ENCODE measurements around the gene DLGAP4. TPM values are rescaled to one million over a fixed set of nuclear protein-coding genes. Genes with fewer than 3 reads are reported as not detected.
A peak's percentile ranks its signal among the peaks of the same experiment; 100 is the strongest.

DLGAP4 gene
- total RNA-seq, 1 experiment from 2014 or later = 80.3 TPM

GRCh38 chr20:36523341-36523740 is 217.2 kb downstream of the DLGAP4 start:
- Mint-ChIP-seq H3K27me3 (ENCODE audit: insufficient read depth, unreplicated experiment) (no peaks in the 10 kb centered on the region), H3K36me3 (ENCODE audit: insufficient read depth, unreplicated experiment) (peaks cover 60% of the 10 kb centered on the region), H3K9me3 (ENCODE audit: unreplicated experiment) (no peaks in the 10 kb centered on the region), H3K4me3 (ENCODE audit: unreplicated experiment) (no peak overlapping the region), H3K27ac (ENCODE audit: low read depth, unreplicated experiment) (no peak overlapping the region), H3K4me1 (ENCODE audit: insufficient read depth, unreplicated experiment) (peaks cover 5% of the 10 kb centered on the region)
- DNase-seq (ENCODE audit: unreplicated experiment) = no peak
- BruUV-seq (replicated peaks) = no TSS peak
- POLR2A ChIA-PET = interaction anchor here (0.6 to 1.0 kb wide), 2 partner anchors 9 to 16 kb away, joined by 3 read pairs; no protein-coding TSS in a partner anchor
- intact Hi-C loops (cut with micrococcal nuclease) = no loop called here
- CTCF ChIA-PET = no interaction called here
- TF ChIP-seq CTCF (IDR thresholded peaks at IDR 0.05; ENCODE audit: unreplicated experiment) = no peak

GRCh38 chr20:36525620-36526365 is 219.7 kb downstream of the DLGAP4 start:
- H3K36me3 Mint-ChIP-seq (ENCODE audit: insufficient read depth, unreplicated experiment) = peaks cover 56% of the 10 kb centered on the region

GRCh38 chr20:36526521-36527011 is 220.4 kb downstream of the DLGAP4 start:
- Mint-ChIP-seq H3K4me3 (ENCODE audit: unreplicated experiment) (no peak overlapping the region), H3K4me1 (ENCODE audit: insufficient read depth, unreplicated experiment) (no peaks in the 10 kb centered on the region), H3K36me3 (ENCODE audit: insufficient read depth, unreplicated experiment) (peaks cover 54% of the 10 kb centered on the region), H3K9me3 (ENCODE audit: unreplicated experiment) (no peaks in the 10 kb centered on the region), H3K27me3 (ENCODE audit: insufficient read depth, unreplicated experiment) (no peaks in the 10 kb centered on the region), H3K27ac (ENCODE audit: low read depth, unreplicated experiment) (no peak overlapping the region)
- ChIA-PET POLR2A (no interaction called here), CTCF (interaction anchor here (0.6 to 0.8 kb wide), 2 partner anchors 105 to 228 kb away, joined by 3 read pairs; no protein-coding TSS in a partner anchor)
- DNase-seq (ENCODE audit: unreplicated experiment) = no peak
- intact Hi-C loops (cut with micrococcal nuclease) = no loop called here
- BruUV-seq (replicated peaks) = no TSS peak
- TF ChIP-seq CTCF (IDR thresholded peaks at IDR 0.05; ENCODE audit: unreplicated experiment) = no peak

More at GRCh38 chr20:36525620-36526365, 219.7 kb downstream of the DLGAP4 start:
- Mint-ChIP-seq H3K9me3 (ENCODE audit: unreplicated experiment) (no peaks in the 10 kb centered on the region), H3K4me1 (ENCODE audit: insufficient read depth, unreplicated experiment) (no peaks in the 10 kb centered on the region), H3K27me3 (ENCODE audit: insufficient read depth, unreplicated experiment) (no peaks in the 10 kb centered on the region), H3K27ac (ENCODE audit: low read depth, unreplicated experiment) (no peak overlapping the region), H3K4me3 (ENCODE audit: unreplicated experiment) (no peak overlapping the region)
- intact Hi-C loops (cut with micrococcal nuclease) = no loop called here
- ChIA-PET POLR2A (no interaction called here), CTCF (interaction anchor here (0.6 to 0.8 kb wide), 2 partner anchors 106 to 229 kb away, joined by 3 read pairs; no protein-coding TSS in a partner anchor)
- DNase-seq (ENCODE audit: unreplicated experiment) = no peak
- no peak for TF ChIP-seq CTCF (IDR thresholded peaks at IDR 0.05; ENCODE audit: unreplicated experiment)
- no TSS peak for BruUV-seq (replicated peaks)

GRCh38 chr20:36527331-36528125 is 221.4 kb downstream of the DLGAP4 start:
- peaks cover 47% of the 10 kb centered on the region for H3K36me3 Mint-ChIP-seq (ENCODE audit: insufficient read depth, unreplicated experiment)
- no peak for DNase-seq (ENCODE audit: unreplicated experiment)
- H3K27me3 Mint-ChIP-seq (ENCODE audit: insufficient read depth, unreplicated experiment) = no peaks in the 10 kb centered on the region
- BruUV-seq (replicated peaks) = TSS peak; percentile 55
- H3K4me3 Mint-ChIP-seq (ENCODE audit: unreplicated experiment) = no peak overlapping the region
- H3K27ac Mint-ChIP-seq (ENCODE audit: low read depth, unreplicated experiment) = peak overlapping the region; percentile 39
- H3K9me3 Mint-ChIP-seq (ENCODE audit: unreplicated experiment) = no peaks in the 10 kb centered on the region
- ChIA-PET CTCF (no interaction called here), POLR2A (no interaction called here)
- intact Hi-C loops (cut with micrococcal nuclease) = no loop called here
- H3K4me1 Mint-ChIP-seq (ENCODE audit: insufficient read depth, unreplicated experiment) = no peaks in the 10 kb centered on the region
- no peak for TF ChIP-seq CTCF (IDR thresholded peaks at IDR 0.05; ENCODE audit: unreplicated experiment)
